ENCODE results near the gene MPL. TPM values are rescaled to one million over a fixed set of nuclear protein-coding genes. Genes with fewer than 3 reads are reported as not detected.

Gene MPL
- total and polyA plus RNA-seq, 2 of the 13 experiments (the other 11 are each of a cell fraction or from before 2014, with no cell fraction given): not detected

GRCh38 chr1:43367904-43368645, 30.5 kb downstream of the MPL start, which contains the start of gene ELOVL1 (continued):
- TF ChIP-seq, protein P1, sequence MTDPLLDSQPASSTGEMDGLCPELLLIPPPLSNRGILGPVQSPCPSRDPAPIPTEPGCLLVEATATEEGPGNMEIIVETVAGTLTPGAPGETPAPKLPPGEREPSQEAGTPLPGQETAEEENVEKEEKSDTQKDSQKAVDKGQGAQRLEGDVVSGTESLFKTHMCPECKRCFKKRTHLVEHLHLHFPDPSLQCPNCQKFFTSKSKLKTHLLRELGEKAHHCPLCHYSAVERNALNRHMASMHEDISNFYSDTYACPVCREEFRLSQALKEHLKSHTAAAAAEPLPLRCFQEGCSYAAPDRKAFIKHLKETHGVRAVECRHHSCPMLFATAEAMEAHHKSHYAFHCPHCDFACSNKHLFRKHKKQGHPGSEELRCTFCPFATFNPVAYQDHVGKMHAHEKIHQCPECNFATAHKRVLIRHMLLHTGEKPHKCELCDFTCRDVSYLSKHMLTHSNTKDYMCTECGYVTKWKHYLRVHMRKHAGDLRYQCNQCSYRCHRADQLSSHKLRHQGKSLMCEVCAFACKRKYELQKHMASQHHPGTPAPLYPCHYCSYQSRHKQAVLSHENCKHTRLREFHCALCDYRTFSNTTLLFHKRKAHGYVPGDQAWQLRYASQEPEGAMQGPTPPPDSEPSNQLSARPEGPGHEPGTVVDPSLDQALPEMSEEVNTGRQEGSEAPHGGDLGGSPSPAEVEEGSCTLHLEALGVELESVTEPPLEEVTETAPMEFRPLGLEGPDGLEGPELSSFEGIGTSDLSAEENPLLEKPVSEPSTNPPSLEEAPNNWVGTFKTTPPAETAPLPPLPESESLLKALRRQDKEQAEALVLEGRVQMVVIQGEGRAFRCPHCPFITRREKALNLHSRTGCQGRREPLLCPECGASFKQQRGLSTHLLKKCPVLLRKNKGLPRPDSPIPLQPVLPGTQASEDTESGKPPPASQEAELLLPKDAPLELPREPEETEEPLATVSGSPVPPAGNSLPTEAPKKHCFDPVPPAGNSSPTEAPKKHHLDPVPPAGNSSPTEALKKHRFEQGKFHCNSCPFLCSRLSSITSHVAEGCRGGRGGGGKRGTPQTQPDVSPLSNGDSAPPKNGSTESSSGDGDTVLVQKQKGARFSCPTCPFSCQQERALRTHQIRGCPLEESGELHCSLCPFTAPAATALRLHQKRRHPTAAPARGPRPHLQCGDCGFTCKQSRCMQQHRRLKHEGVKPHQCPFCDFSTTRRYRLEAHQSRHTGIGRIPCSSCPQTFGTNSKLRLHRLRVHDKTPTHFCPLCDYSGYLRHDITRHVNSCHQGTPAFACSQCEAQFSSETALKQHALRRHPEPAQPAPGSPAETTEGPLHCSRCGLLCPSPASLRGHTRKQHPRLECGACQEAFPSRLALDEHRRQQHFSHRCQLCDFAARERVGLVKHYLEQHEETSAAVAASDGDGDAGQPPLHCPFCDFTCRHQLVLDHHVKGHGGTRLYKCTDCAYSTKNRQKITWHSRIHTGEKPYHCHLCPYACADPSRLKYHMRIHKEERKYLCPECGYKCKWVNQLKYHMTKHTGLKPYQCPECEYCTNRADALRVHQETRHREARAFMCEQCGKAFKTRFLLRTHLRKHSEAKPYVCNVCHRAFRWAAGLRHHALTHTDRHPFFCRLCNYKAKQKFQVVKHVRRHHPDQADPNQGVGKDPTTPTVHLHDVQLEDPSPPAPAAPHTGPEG (CRISPR knock-in tag; IDR thresholded peaks at IDR 0.05): peak; percentile 87
- TF ChIP-seq TRAFD1 (CRISPR knock-in tag; IDR thresholded peaks at IDR 0.05; ENCODE audit: borderline replicate concordance) (no peak), SAFB2 (CRISPR knock-in tag; IDR thresholded peaks at IDR 0.05; ENCODE audit: borderline replicate concordance, low read depth) (0 out of 2 replicates have a peak, but pooled peaks have one; percentile 54), ZNF367 (CRISPR knock-in tag; IDR thresholded peaks at IDR 0.05; ENCODE audit: borderline replicate concordance) (0 out of 2 replicates have a peak, but pooled peaks have one; percentile 74), ZFP36 (IDR thresholded peaks at IDR 0.05; ENCODE audit: borderline replicate concordance, low read depth, low read length, partially characterized antibody) (no peak), ZNF121 (CRISPR knock-in tag; IDR thresholded peaks at IDR 0.05) (peak; percentile 48; the same call in 1 of the 2 replicates), HDAC1 (CRISPR knock-in tag; IDR thresholded peaks at IDR 0.05) (peak; percentile 88), HMGA1 (CRISPR knock-in tag; conservative IDR thresholded peaks at IDR 0.05) (no peak), MTA1 (CRISPR knock-in tag; IDR thresholded peaks at IDR 0.05; ENCODE audit: borderline replicate concordance) (no peak), ZNF775 (CRISPR knock-in tag; IDR thresholded peaks at IDR 0.05; ENCODE audit: borderline replicate concordance) (no peak), ZMYM2 (CRISPR knock-in tag; IDR thresholded peaks at IDR 0.05) (0 out of 2 replicates have a peak, but pooled peaks have one; percentile 60)
- TF ChIP-seq, protein P2, sequence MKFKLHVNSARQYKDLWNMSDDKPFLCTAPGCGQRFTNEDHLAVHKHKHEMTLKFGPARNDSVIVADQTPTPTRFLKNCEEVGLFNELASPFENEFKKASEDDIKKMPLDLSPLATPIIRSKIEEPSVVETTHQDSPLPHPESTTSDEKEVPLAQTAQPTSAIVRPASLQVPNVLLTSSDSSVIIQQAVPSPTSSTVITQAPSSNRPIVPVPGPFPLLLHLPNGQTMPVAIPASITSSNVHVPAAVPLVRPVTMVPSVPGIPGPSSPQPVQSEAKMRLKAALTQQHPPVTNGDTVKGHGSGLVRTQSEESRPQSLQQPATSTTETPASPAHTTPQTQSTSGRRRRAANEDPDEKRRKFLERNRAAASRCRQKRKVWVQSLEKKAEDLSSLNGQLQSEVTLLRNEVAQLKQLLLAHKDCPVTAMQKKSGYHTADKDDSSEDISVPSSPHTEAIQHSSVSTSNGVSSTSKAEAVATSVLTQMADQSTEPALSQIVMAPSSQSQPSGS (CRISPR knock-in tag; IDR thresholded peaks at IDR 0.05): peak; percentile 61
- TF ChIP-seq, protein P3, sequence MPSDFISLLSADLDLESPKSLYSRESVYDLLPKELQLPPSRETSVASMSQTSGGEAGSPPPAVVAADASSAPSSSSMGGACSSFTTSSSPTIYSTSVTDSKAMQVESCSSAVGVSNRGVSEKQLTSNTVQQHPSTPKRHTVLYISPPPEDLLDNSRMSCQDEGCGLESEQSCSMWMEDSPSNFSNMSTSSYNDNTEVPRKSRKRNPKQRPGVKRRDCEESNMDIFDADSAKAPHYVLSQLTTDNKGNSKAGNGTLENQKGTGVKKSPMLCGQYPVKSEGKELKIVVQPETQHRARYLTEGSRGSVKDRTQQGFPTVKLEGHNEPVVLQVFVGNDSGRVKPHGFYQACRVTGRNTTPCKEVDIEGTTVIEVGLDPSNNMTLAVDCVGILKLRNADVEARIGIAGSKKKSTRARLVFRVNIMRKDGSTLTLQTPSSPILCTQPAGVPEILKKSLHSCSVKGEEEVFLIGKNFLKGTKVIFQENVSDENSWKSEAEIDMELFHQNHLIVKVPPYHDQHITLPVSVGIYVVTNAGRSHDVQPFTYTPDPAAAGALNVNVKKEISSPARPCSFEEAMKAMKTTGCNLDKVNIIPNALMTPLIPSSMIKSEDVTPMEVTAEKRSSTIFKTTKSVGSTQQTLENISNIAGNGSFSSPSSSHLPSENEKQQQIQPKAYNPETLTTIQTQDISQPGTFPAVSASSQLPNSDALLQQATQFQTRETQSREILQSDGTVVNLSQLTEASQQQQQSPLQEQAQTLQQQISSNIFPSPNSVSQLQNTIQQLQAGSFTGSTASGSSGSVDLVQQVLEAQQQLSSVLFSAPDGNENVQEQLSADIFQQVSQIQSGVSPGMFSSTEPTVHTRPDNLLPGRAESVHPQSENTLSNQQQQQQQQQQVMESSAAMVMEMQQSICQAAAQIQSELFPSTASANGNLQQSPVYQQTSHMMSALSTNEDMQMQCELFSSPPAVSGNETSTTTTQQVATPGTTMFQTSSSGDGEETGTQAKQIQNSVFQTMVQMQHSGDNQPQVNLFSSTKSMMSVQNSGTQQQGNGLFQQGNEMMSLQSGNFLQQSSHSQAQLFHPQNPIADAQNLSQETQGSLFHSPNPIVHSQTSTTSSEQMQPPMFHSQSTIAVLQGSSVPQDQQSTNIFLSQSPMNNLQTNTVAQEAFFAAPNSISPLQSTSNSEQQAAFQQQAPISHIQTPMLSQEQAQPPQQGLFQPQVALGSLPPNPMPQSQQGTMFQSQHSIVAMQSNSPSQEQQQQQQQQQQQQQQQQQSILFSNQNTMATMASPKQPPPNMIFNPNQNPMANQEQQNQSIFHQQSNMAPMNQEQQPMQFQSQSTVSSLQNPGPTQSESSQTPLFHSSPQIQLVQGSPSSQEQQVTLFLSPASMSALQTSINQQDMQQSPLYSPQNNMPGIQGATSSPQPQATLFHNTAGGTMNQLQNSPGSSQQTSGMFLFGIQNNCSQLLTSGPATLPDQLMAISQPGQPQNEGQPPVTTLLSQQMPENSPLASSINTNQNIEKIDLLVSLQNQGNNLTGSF (CRISPR knock-in tag; IDR thresholded peaks at IDR 0.05): peak; percentile 81

Measured in HepG2 (cell line).